MM.1S (cell line): ENCODE results near the gene TP73.

Experiments used
- EZH2 ChIP-seq: fragments of 300-600 bp; sonication (generic); optimal IDR thresholded peaks from 2 replicates; pipeline ENCODE3; 2017; ENCODE audit warnings: low read depth, mild to moderate bottlenecking, antibody characterized with exemption, low read length, mixed read lengths
- TF ChIP-seq, protein P1 (sequence below): fragments of 300-600 bp; sonication (generic); IDR thresholded peaks from 2 replicates; pipeline ENCODE4 v1.5.1; 2016; ENCODE audit warnings: antibody characterized with exemption, low read length, mixed read lengths

DNA sequence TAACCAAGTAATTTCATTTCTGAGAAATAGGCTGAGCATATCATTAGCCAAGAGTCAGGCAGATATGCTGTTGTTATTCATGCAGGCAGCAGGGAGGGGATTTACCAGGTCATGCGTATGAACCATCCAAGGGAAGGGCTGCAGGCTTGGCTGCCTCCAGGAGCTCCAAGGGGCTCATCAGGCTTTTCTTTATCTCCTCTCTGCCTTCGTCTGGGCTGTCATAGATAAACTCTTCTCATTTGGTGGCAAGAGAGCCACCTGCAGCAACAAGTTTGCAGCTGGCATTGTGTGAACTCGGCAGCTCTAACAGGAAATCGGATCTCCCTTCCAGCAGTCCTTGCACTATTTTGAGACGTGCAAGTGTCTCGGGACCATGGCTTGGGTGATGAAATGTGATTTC, 107.5 kb downstream of the TP73 start:
- no peak for TF ChIP-seq EZH2
- TF ChIP-seq, protein P1, sequence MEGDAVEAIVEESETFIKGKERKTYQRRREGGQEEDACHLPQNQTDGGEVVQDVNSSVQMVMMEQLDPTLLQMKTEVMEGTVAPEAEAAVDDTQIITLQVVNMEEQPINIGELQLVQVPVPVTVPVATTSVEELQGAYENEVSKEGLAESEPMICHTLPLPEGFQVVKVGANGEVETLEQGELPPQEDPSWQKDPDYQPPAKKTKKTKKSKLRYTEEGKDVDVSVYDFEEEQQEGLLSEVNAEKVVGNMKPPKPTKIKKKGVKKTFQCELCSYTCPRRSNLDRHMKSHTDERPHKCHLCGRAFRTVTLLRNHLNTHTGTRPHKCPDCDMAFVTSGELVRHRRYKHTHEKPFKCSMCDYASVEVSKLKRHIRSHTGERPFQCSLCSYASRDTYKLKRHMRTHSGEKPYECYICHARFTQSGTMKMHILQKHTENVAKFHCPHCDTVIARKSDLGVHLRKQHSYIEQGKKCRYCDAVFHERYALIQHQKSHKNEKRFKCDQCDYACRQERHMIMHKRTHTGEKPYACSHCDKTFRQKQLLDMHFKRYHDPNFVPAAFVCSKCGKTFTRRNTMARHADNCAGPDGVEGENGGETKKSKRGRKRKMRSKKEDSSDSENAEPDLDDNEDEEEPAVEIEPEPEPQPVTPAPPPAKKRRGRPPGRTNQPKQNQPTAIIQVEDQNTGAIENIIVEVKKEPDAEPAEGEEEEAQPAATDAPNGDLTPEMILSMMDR = no peak
